GM19193 (cell line): ENCODE data around the gene SYCE3.

ENCODE experiments used
- POLR2A ChIP-seq: IDR thresholded peaks from 4 replicates; pipeline ENCODE4 v1.6.1; 2011; ENCODE audit not compliant: insufficient read depth, insufficient read length; ENCODE audit errors: extremely low read depth

SYCE3 gene

GRCh38 chr22:50548921-50549790 lies 13.6 kb downstream of the SYCE3 start:
- TF ChIP-seq POLR2A, result no peak

- peak; percentile 71 for TF ChIP-seq POLR2A
These were observed 14.4 kb downstream of the SYCE3 start for GRCh38 chr22:50548040-50548920.

GRCh38 chr22:50547263-50547985 lies 15.3 kb downstream of the SYCE3 start:
- no peak for TF ChIP-seq POLR2A

- no peak for TF ChIP-seq POLR2A
These were observed 16.1 kb downstream of the SYCE3 start for GRCh38 chr22:50546326-50547262.

GRCh38 chr22:50545522-50546325 lies 17.0 kb downstream of the SYCE3 start, which contains the start of gene KLHDC7B:
Gene KLHDC7B, plus strand, starts transcription at chr22:50545899. Its CDS starts 345 bp downstream, at chr22:50546244.
- no peak for TF ChIP-seq POLR2A

GRCh38 chr22:50544746-50545253 lies 17.9 kb downstream of the SYCE3 start:
- no peak for TF ChIP-seq POLR2A

GRCh38 chr22:50544078-50544745 lies 18.5 kb downstream of the SYCE3 start:
- peak; percentile 60 for TF ChIP-seq POLR2A

- TF ChIP-seq POLR2A, result peak; percentile 68
These were observed 20.2 kb downstream of the SYCE3 start for GRCh38 chr22:50542416-50542927.

GRCh38 chr22:50541667-50542026 lies 21.1 kb downstream of the SYCE3 start:
- TF ChIP-seq POLR2A, result peak; percentile 37

- TF ChIP-seq POLR2A, result no peak
These were observed 22.3 kb downstream of the SYCE3 start for GRCh38 chr22:50540381-50540780.

GRCh38 chr22:50537765-50538164 lies 25.0 kb downstream of the SYCE3 start:
- no peak for TF ChIP-seq POLR2A

- no peak for TF ChIP-seq POLR2A
These were observed 26.5 kb downstream of the SYCE3 start for GRCh38 chr22:50536226-50536625.
